Dedifferentiated amniotic fluid mesenchymal stem cell (primary cell): ENCODE data around the gene TNFSF13.
"Not testable (repeated sequence)": the region's sequence is repeated elsewhere in the genome, so short reads cannot be mapped to it uniquely, and the experiment has no call there.

Experiments
- DNase-seq: peaks from one replicate; pipeline ENCODE4 v3.0.0-alpha.2; 2016; ENCODE audit errors: extremely low spot score

Gene TNFSF13

DNA sequence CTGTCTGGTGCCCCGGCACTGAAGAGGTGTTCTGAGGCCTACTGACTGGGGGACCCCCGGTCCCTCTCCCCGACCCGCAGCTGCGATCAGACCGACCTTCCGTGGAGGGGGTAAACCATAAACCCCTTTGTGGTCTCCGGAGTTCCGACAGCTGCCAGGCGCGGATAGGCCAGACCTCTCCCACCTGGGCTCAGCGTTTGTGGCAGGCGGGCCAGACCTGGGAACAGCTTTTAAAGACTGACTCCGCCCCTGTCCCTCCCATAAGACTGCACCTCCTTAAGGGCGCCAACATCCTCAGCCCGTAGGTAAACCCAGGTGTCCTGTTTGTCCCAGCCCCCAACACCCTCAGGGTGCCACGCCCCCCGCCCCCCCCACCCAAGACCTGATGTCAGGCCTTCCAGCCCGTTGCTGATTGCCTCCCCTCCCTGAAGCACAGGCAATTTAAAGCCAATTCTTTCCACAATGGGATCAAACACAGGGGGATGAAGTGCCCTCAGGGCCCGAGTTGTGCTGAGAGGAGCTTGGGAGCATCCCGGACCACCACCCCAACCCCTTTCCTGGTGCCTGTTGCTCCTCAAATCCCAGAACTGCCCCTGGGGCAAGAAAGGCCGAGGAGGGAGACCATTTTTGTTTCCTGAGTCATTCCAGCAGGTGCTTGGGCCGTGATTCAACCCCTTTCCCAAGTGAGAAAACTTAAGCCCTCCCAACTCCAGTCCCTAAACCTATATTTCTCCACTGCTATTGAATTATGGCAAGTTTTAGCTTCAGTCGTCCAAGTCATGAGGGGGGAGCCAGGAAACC is 31.5 kb downstream of the TNFSF13 start, which contains the start of gene SOX15:
SOX15 (minus strand) TSS at position 204 of the 801 bp plus-strand sequence. CDS start 418 bp downstream, outside the sequence.
- peak; percentile 13 for DNase-seq

DNA sequence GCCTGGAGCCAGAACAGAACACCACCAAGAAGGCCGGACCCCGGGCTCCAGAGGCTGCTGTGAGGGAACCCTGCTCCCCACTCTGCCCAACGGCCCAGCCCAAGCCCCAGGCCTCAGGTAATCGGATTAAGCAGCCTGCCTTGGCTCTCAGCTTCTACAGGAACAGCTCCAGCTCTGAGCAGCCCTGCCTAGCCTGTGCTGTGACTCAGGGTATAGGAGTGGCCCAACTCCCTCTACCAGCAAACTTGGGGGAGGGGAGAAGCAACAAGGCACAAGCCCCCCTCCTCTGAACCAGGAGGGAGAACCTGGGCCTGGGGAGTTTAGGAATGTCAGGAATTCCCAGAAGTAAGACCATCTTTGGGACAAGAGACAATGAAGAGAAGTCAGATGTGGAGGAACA is 32.2 kb downstream of the TNFSF13 start:
- peak; percentile 57 for DNase-seq

DNA sequence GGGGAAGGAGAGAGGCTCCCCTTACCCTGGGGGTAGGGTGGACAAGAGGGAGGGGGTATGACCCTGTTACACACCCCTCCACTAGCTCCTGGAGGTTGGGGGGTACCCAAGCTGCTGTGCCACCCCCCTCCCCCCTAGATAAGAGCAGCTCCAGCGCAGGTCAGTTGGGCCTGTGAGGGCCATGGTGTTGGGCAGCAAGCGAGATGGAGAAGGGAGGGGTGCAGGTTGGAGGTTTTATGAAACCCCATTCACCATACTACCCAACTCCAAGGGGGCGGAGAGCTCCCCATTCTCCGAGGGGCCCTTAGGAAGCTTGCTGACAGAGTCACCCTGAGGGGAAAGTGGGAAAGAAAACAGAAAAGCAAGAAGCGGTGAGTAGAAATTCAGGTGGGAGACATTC is 33.0 kb downstream of the TNFSF13 start:
- no peak for DNase-seq

DNA sequence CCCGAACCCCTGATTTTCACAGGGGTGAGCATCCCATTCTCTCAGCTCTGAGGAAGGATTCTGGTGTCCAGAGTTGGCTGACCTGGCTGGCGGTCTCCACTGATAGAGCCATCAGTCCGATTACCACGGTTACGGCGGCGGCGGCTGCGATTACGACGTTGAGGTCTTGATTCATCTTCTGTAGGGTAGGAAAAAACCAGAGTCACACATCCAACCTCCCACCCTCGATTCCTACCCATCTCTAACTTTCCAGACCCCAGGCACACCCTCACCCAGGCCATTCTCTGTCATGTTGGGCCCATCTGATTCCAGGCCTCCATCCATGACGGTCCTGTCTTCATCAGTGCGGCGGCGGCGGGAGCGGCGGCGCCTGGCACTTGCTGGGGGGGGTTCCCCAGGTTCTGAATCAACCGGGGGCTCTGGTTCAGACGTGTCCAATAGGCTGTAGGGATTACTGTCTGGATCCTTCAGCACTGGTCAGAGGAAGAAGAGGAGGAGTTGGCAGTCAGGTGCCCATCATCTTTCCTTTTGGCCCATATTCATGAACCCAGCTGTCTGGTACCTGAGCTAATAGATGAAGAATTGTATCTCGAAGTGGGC is 34.0 kb downstream of the TNFSF13 start:
- DNase-seq, result no peak

DNA sequence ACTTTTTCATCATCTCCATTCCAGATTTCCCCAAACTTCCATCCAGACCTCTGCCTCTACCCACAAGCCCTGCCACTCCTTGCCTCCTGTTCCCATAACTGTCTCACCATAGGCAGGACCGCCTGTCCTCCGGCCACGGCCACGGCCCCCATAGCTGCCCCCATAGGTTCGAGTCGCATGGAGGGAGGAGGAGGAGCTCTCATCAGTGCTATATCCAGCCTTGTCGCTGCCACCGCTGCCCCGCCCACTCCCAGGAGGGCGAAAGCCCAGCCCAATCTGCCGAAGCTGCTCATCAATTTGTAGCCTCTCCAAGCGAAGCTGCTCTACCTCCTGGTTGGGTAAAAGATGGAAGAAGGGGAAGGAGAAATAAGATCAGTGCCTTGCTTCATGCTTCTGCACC is 34.7 kb downstream of the TNFSF13 start:
- DNase-seq, result no peak

DNA sequence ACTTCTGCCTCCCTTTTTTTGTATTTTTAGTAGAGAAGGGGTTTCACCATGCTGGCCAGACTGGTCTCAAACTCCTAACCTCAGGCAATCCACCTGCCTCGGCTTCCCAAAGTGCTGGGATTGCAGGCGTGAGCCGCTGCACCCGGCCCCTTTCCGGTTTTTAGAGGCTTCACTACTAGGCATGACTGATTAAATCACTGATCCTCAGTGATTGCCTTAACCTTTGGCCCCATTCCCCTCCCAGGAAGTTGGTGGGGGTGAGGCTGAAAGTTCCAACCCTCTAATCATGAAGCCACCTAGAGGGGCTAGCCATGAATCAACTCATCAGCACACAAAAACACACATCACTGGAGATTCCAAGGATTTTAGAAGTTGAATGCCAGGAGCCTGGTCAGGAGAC is 39.0 kb downstream of the TNFSF13 start:
- not testable (repeated sequence) for DNase-seq

DNA sequence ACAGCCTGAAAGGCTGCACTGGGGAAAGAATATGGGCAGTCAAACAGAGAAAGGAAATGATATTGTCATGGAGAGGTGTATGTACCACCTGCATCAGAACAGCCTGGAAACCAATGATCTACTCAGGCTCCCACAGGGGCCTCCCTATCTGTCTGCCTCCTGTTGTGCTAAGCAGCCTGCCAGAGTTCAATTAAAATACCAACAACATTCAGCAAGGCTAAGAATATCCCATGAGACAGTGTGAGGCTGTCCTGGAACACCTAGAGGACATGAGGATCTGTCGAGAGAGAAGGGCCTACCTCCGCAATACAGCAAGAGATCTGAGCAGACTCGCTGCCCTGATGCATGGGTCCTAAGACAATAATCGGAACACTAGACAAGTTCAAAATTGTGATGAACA is 47.7 kb downstream of the TNFSF13 start:
- DNase-seq, result peak; percentile 14

DNA sequence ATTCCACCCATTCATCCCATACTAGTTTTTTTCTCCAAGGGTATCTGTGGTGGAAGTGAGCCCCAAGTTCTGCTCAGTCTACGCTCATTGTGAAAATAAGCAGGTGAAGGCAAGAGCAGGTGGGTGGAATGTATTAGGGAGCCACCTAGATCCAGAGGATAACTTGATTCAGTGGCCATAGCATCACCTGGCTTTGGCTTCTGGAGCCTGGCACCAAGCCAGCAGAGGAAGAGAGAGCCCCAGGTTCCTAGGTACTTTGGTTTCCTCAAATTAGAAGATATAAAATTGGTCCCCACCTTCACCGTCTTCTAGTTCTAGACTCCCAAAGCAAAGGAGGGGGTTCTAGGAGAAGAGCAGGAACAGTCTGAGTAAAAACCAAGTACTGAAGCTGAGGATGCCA is 52.1 kb downstream of the TNFSF13 start:
- DNase-seq, result no peak
